ENCODE results near the gene S100P. TPM values are rescaled to one million over a fixed set of nuclear protein-coding genes. Genes with fewer than 3 reads are reported as not detected.
A peak's percentile ranks its signal among the peaks of the same experiment; 100 is the strongest.

Gene S100P
- not detected in 2 replicates for total RNA-seq (2014; rRNA removed; shearing (Covaris generic))
- not detected in 2 replicates for total RNA-seq (2022)
- not detected for Bru-seq, nascent RNA
- percentile 31 among the genes with signal in this experiment for BruChase-seq, experiment 1, labeled RNA remaining after a 6-hour chase
- percentile 29 among the genes with signal in this experiment for BruChase-seq, experiment 2, labeled RNA remaining after a 2-hour chase
- long read RNA-seq, result 0 reads

DNA sequence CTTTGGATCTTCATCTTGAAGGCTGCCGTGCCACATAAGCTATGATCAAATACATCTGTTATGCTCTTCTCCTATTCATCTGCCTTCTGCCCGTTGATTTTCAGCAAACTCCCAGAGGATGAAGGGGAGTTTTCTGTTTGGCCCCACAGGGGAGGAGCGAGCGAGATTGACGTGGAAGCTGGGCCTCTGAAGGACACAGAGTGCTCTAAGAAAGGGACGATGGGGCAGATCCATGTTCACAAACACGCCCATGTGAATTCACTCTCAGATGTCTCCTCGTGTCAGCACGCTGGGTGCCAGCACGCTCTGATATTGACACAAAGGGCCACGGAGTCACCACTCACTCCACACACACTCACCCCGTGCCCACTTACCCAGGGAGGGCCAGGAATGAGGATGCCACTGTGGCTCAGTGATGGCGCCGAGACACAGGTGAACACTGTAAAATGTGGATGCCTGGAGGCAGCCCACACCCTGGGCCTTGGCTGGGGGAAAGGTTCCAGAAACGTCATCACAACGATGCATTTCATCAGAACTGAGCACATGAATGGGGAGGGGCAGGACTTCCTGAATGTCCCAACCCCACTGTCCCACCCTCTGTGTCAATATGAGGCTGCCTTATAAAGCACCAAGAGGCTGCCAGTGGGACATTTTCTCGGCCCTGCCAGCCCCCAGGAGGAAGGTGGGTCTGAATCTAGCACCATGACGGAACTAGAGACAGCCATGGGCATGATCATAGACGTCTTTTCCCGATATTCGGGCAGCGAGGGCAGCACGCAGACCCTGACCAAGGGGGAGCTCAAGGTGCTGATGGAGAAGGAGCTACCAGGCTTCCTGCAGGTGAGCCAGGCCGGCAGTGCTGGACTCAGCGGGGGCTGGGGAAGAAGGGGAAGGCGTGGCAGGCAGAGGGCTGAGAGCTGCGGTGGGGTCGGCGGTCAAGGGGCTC is at the start of gene S100P:
S100P (plus strand) TSS at position 648 of the 946 bp plus-strand sequence; CDS start at position 703, 55 bp downstream.
- ChIA-PET CTCF (ENCODE audit: unreplicated experiment) (interaction anchor here (0.7 kb wide), 1 partner anchor 1257 kb away, joined by 3 read pairs; no protein-coding TSS in a partner anchor), POLR2A (no interaction called here)
- DNase-seq (ENCODE audit: low spot score), result no peak
- H2AFZ ChIP-seq (ENCODE audit: low read length), result no peak within 1 kb of the TSS
- H3K4me3 ChIP-seq (ENCODE audit: low read depth, low read length, poor library complexity, severe bottlenecking), result no peak within 1 kb of the TSS
- no peaks in the 10 kb centered on the region for H3K9me3 ChIP-seq (ENCODE audit: low read length)
- H4K20me1 ChIP-seq (ENCODE audit: insufficient read depth, low read length), result no peaks in the 10 kb centered on the region
- H3K4me2 ChIP-seq (ENCODE audit: low read length), result no peak within 1 kb of the TSS
- H3K79me2 ChIP-seq (ENCODE audit: insufficient read depth, low read depth, low read length), result no peaks in the 10 kb centered on the region
- no TSS peak for BruUV-seq (replicated peaks)
- H3K9me2 ChIP-seq (ENCODE audit: insufficient read depth, low read length), result no peaks in the 10 kb centered on the region
- no peaks in the 10 kb centered on the region for H3K36me3 ChIP-seq (ENCODE audit: insufficient read depth, low read length)
- no peak within 1 kb of the TSS for H3K27ac ChIP-seq (ENCODE audit: low read depth, low read length, poor library complexity, severe bottlenecking)
- no peaks in the 10 kb centered on the region for H3K4me1 ChIP-seq (ENCODE audit: insufficient read depth, low read length, poor library complexity, severe bottlenecking)
- no peak for TF ChIP-seq EZH2phosphoT487 (IDR thresholded peaks at IDR 0.05; ENCODE audit: borderline replicate concordance, low read depth, low read length)
- TF ChIP-seq CTCF (conservative IDR thresholded peaks at IDR 0.05; ENCODE audit: low read length), result no peak
- intact Hi-C loops (cut with micrococcal nuclease; ENCODE audit: unreplicated experiment), result no loop called here

DNA sequence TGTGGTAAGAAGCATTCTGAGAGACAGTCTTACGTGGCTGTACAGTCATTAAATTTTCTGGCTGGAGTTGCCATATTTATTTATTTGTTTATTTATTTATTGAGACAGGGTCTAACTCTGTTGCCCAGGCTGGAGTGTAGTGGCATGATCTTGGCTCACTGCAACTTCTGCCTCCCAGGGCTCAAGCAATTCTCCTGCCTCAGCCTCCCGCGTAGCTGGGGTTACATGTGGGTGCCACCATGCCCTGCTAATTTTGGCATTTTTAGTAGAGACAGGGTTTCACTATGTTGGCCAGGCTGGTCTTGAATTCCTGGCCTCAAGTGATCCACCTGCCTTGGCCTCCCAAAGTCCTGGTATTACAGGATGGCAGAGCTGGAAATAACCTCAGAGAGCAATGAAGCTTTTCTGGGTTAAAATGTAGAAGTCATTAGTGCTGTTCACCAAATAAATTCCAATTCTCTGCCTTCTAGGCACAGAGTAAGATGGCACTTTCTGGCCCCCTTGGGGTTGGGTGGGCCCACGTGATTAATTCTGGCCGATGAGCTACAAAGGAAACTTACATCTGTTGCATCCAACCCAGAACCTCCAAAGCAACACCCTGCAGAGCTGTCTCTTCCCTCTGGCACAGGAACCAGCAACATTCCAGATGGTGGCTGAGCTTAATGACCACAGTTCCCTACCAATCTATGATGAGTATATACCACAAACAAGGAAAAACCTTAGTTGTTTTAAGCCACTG is 48.7 kb upstream of the S100P start:
- Histone ChIP-seq H3K79me2 (ENCODE audit: insufficient read depth, low read depth, low read length) (peaks cover 27% of the 10 kb centered on the region), H3K36me3 (ENCODE audit: insufficient read depth, low read length) (peaks cover 29% of the 10 kb centered on the region), H4K20me1 (ENCODE audit: insufficient read depth, low read length) (peaks cover 18% of the 10 kb centered on the region), H3K4me2 (ENCODE audit: low read length) (no peak overlapping the region), H3K27ac (ENCODE audit: low read depth, low read length, poor library complexity, severe bottlenecking) (no peak overlapping the region), H2AFZ (ENCODE audit: low read length) (no peak overlapping the region), H3K9me3 (ENCODE audit: low read length) (no peaks in the 10 kb centered on the region), H3K9me2 (ENCODE audit: insufficient read depth, low read length) (no peaks in the 10 kb centered on the region), H3K4me1 (ENCODE audit: insufficient read depth, low read length, poor library complexity, severe bottlenecking) (peaks cover 26% of the 10 kb centered on the region), H3K4me3 (ENCODE audit: low read depth, low read length, poor library complexity, severe bottlenecking) (no peak overlapping the region)
- intact Hi-C loops (cut with micrococcal nuclease; ENCODE audit: unreplicated experiment), result loop anchor here (10.0 kb wide), 1 partner anchor 340 kb away; no protein-coding TSS in a partner anchor
- no peak for TF ChIP-seq CTCF (conservative IDR thresholded peaks at IDR 0.05; ENCODE audit: low read length)
- TF ChIP-seq EZH2phosphoT487 (IDR thresholded peaks at IDR 0.05; ENCODE audit: borderline replicate concordance, low read depth, low read length), result no peak
- DNase-seq (ENCODE audit: low spot score), result no peak
- no TSS peak for BruUV-seq (replicated peaks)
- POLR2A ChIA-PET, result interaction anchor here (0.7 to 1.9 kb wide), 3 partner anchors 9 to 29 kb away, joined by 3 to 5 read pairs (median 3); a partner anchor contains a TSS
- CTCF ChIA-PET (ENCODE audit: unreplicated experiment), result no interaction called here

Measured in OCI-LY7 (cell line).